Bronchial epithelial cell (primary cell): Measurements from ENCODE around the gene RPS10. TPM values are rescaled to one million over a fixed set of nuclear protein-coding genes. Genes with fewer than 3 reads are reported as not detected.

Experiments
- DNase-seq: peaks from one replicate; pipeline ENCODE4 v3.0.0-alpha.2; 2010; ENCODE audit warnings: low read depth
- FAIRE-seq: peaks from 2 replicates; lab custom pipeline; 2011; peaks lifted over from hg19 to GRCh38; lab: Jason Lieb, UNC
- H3K27me3 ChIP-seq: 2 replicates; pipeline ENCODE4 v1.5.1; 2011; ENCODE audit warnings: low read length; ENCODE audit not compliant: control insufficient read depth, insufficient read depth
- H3K36me3 ChIP-seq: 2 replicates; pipeline ENCODE4 v1.5.1; 2011; ENCODE audit warnings: low read length; ENCODE audit not compliant: control insufficient read depth, insufficient read depth
- H3K4me3 ChIP-seq: 2 replicates; pipeline ENCODE4 v1.5.1; 2011; ENCODE audit warnings: mild to moderate bottlenecking, low read depth, low read length, control low read depth
- CTCF ChIP-seq: IDR thresholded peaks from 2 replicates; pipeline ENCODE4 v1.5.1; 2011; ENCODE audit warnings: mild to moderate bottlenecking, moderate library complexity, low read length, control low read depth, inconsistent platforms; ENCODE audit not compliant: insufficient read depth, severe bottlenecking
- total RNA-seq: library from RNA; depleted of rRNA; stranded (reverse); fragments of >200 nt; gene quantifications from 2 replicates; pipeline ENCODE4 v1.2.1, GENCODE V29; 2014

RPS10 gene
- total RNA-seq, 1 donor from 2014 or later = 3,887 TPM

GRCh38 chr6:34445313-34445860, 19.5 kb upstream of the RPS10 start:
- TF ChIP-seq CTCF = no peak
- Histone ChIP-seq H3K27me3 (no peaks in the 10 kb centered on the region), H3K36me3 (no peaks in the 10 kb centered on the region), H3K4me3 (no peak overlapping the region)
- DNase-seq = peak; percentile 50
- peak; percentile 13 for FAIRE-seq

- DNase-seq (no peak), FAIRE-seq (no peak)
- Histone ChIP-seq H3K27me3 (no peaks in the 10 kb centered on the region), H3K4me3 (no peak overlapping the region), H3K36me3 (no peaks in the 10 kb centered on the region)
- TF ChIP-seq CTCF = no peak
These were observed 15.7 kb upstream of the RPS10 start for GRCh38 chr6:34441526-34441925.

- H3K27me3 ChIP-seq = no peaks in the 10 kb centered on the region
- DNase-seq (no peak), FAIRE-seq (no peak)
- no peak overlapping the region for H3K4me3 ChIP-seq
- H3K36me3 ChIP-seq = no peaks in the 10 kb centered on the region
- TF ChIP-seq CTCF = no peak
These were observed 13.6 kb upstream of the RPS10 start for GRCh38 chr6:34439442-34439841.

GRCh38 chr6:34438705-34439104, 12.8 kb upstream of the RPS10 start:
- Histone ChIP-seq H3K36me3 (no peaks in the 10 kb centered on the region), H3K27me3 (no peaks in the 10 kb centered on the region), H3K4me3 (no peak overlapping the region)
- no peak for TF ChIP-seq CTCF
- DNase-seq = no peak
- FAIRE-seq = no peak

GRCh38 chr6:34437644-34437970, 11.7 kb upstream of the RPS10 start:
- H3K27me3 ChIP-seq = no peaks in the 10 kb centered on the region
- DNase-seq (no peak), FAIRE-seq (no peak)
- no peaks in the 10 kb centered on the region for H3K36me3 ChIP-seq
- no peak for TF ChIP-seq CTCF
- no peak overlapping the region for H3K4me3 ChIP-seq
